PC-9 (cell line): Measurements from ENCODE around the gene CTBP2. TPM values are rescaled to one million over a fixed set of nuclear protein-coding genes. Genes with fewer than 3 reads are reported as not detected.

Experiments
- BruUV-seq: library from RNA; stranded (reverse); fragments of 400-500 nt; replicated peaks from 2 replicates; lab custom pipeline; 2021; lab: Mats Ljungman, UMichigan
- CTCF ChIA-PET: fragments of 300-600 bp; sonication (Branson Sonifier 250); formaldehyde crosslinking; loops from one replicate; lab custom pipeline; 2022; ENCODE audit warnings: antibody characterized with exemption; lab: Charles Lee
- POLR2A ChIA-PET: fragments of 300-600 bp; sonication (Branson Sonifier 250); formaldehyde crosslinking; loops from one replicate; lab custom pipeline; 2022; ENCODE audit warnings: antibody characterized with exemption; ENCODE audit not compliant: unreplicated experiment; lab: Charles Lee
- DNase-seq, 2 experiments: peaks; one replicate each; pipeline versions ENCODE4 v3.0.0 to v3.0.0-alpha.2; 2015 to 2022; ENCODE audit warnings: mixed read lengths in 1 of 2
- H2AFZ ChIP-seq: fragments of 200-600 bp; sonication (generic); 2 replicates; pipeline ENCODE4 v1.8.1; 2017; ENCODE audit warnings: antibody characterized with exemption
- H3F3A ChIP-seq: fragments of 200-600 bp; sonication (generic); 2 replicates; pipeline ENCODE4 v1.8.1; 2017; ENCODE audit warnings: antibody characterized with exemption, mild to moderate bottlenecking, low read depth; ENCODE audit not compliant: insufficient read depth
- H3K27ac ChIP-seq: fragments of 200-600 bp; sonication (generic); 2 replicates; pipeline ENCODE4 v1.6.1; 2016; ENCODE audit warnings: mixed run types
- H3K27me3 ChIP-seq: fragments of 200-600 bp; sonication (generic); 2 replicates; pipeline ENCODE4 v1.6.1; 2016; ENCODE audit warnings: low read depth, mixed run types; ENCODE audit not compliant: insufficient read depth
- H3K36me3 ChIP-seq: fragments of 200-600 bp; sonication (generic); 2 replicates; pipeline ENCODE4 v1.6.1; 2016; ENCODE audit warnings: low read depth, mixed run types
- H3K4me1 ChIP-seq: fragments of 200-600 bp; sonication (generic); replicated peaks from 2 replicates; pipeline ENCODE4 v1.6.1; 2016; ENCODE audit warnings: mixed run types; ENCODE audit not compliant: insufficient read depth
- H3K4me2 ChIP-seq: fragments of 200-600 bp; sonication (generic); 2 replicates; pipeline ENCODE4 v1.6.1; 2017; ENCODE audit warnings: mixed run types
- H3K4me3 ChIP-seq: fragments of 200-600 bp; sonication (generic); 2 replicates; pipeline ENCODE4 v1.6.1; 2016; ENCODE audit warnings: mixed run types
- H3K79me2 ChIP-seq: fragments of 200-600 bp; sonication (generic); 2 replicates; pipeline ENCODE4 v1.6.1; 2017; ENCODE audit warnings: low read depth, mixed run types
- H3K9me2 ChIP-seq: fragments of 200-600 bp; sonication (generic); 2 replicates; pipeline ENCODE4 v1.8.1; 2017; ENCODE audit warnings: mild to moderate bottlenecking; ENCODE audit not compliant: insufficient read depth
- H3K9me3 ChIP-seq: fragments of 200-600 bp; sonication (generic); 2 replicates; pipeline ENCODE4 v1.8.1; 2016; ENCODE audit warnings: low read depth; ENCODE audit not compliant: insufficient read depth
- H4K20me1 ChIP-seq: fragments of 200-600 bp; sonication (generic); 2 replicates; pipeline ENCODE4 v1.8.1; 2017; ENCODE audit not compliant: insufficient read depth
- CTCF ChIP-seq: fragments of 200-600 bp; sonication (generic); conservative IDR thresholded peaks from 2 replicates; pipeline ENCODE4 v1.6.1; 2017; ENCODE audit warnings: mixed run types, antibody characterized with exemption, mild to moderate bottlenecking, moderate library complexity
- EZH2 ChIP-seq: fragments of 200-600 bp; sonication (generic); IDR thresholded peaks from 2 replicates; pipeline ENCODE4 v1.8.0; 2017; ENCODE audit warnings: antibody characterized with exemption, low read depth
- intact Hi-C: fragments of 100-400 bp; cut with micrococcal nuclease; formaldehyde crosslinking; loops from one replicate; pipeline ENCODE4 v1.10.0; 2022; ENCODE audit not compliant: unreplicated experiment
- total RNA-seq: library from RNA; stranded (reverse); gene quantifications from 2 replicates; pipeline ENCODE4 v1.2.3, GENCODE V29; 2021

The CTBP2 gene
- total RNA-seq, 1 experiment from 2014 or later: 60.5 TPM

DNA sequence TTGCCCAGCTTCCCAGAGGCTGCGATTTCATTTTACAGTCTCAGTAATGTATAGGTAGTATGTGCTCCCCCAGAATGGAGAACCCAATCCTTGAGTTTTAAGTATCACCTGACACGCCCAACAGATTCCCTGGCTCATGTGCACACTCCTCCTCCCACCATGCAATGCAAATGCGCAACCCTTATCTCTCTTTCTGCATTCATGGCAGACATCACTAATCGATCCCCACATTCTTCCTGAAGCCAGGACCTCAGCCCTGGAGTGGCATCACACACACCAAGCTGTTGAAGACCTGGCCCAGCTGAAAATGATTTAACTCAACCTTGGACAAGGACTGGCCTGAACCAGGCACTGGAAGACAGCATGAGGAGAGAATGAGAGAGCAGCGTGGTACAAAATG is 150.0 kb downstream of the CTBP2 start:
- H3K27ac ChIP-seq: no peak overlapping the region
- intact Hi-C loops: no loop called here
- no peak for DNase-seq
- ChIA-PET POLR2A (no interaction called here), CTCF (interaction anchor here (0.6 kb wide), 1 partner anchor 12 kb away, joined by 9 read pairs; no protein-coding TSS in a partner anchor)
- H2AFZ ChIP-seq: no peak overlapping the region
- H3K4me3 ChIP-seq: no peak overlapping the region
- H3K36me3 ChIP-seq: no peaks in the 10 kb centered on the region
- no peaks in the 10 kb centered on the region for H3K27me3 ChIP-seq
- H3K9me2 ChIP-seq: no peaks in the 10 kb centered on the region
- TF ChIP-seq EZH2 (no peak), CTCF (no peak)
- no peak overlapping the region for H3K4me2 ChIP-seq
- H3K4me1 ChIP-seq: no peaks in the 10 kb centered on the region
- peaks cover 20% of the 10 kb centered on the region; the same call in 1 of the 2 replicates for H3K79me2 ChIP-seq
- no TSS peak for BruUV-seq
- H3K9me3 ChIP-seq: no peaks in the 10 kb centered on the region
- H4K20me1 ChIP-seq: peaks cover 6% of the 10 kb centered on the region
- H3F3A ChIP-seq: no peaks in the 10 kb centered on the region

DNA sequence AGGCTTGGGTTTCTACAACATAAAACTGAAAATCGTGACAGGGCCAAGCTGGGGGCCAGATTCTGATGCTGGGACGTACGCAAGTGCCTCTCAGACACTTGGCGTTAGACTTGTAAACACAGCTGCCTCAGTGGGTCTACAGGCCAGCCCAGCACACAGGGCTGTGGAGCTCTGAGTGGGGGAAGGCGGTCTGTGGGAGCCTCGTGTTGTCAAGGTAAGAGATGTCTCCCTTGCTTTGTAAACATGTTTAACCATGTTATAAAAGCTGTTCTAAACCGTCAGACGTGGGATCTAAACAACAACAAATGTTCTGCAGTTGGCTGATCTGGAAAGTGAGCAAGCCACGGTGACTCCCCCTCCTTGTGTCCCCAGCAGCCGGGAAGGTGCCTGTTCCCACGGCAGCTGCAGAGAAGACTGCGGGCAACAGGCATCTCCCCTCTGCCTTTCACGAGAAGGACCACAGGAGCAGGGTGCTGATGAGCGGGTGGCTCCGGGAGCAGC is 150.7 kb downstream of the CTBP2 start:
- Histone ChIP-seq H3K79me2 (peaks cover 20% of the 10 kb centered on the region; the same call in 1 of the 2 replicates), H4K20me1 (peaks cover 6% of the 10 kb centered on the region)
- BruUV-seq: no TSS peak

More for the DNA sequence above, 150.7 kb downstream of the CTBP2 start:
- Histone ChIP-seq H3K36me3 (no peaks in the 10 kb centered on the region), H2AFZ (no peak overlapping the region), H3K9me3 (no peaks in the 10 kb centered on the region), H3K27ac (no peak overlapping the region), H3K4me1 (no peaks in the 10 kb centered on the region), H3F3A (no peaks in the 10 kb centered on the region), H3K4me3 (no peak overlapping the region), H3K27me3 (no peaks in the 10 kb centered on the region), H3K9me2 (no peaks in the 10 kb centered on the region), H3K4me2 (no peak overlapping the region)
- no peak for DNase-seq
- ChIA-PET CTCF (interaction anchor here (0.6 kb wide), 1 partner anchor 12 kb away, joined by 9 read pairs; no protein-coding TSS in a partner anchor), POLR2A (no interaction called here)
- intact Hi-C loops: no loop called here
- TF ChIP-seq CTCF (no peak), EZH2 (no peak)
